Activated naive CD8-positive, alpha-beta T cell treated with anti-CD3 and anti-CD28 coated beads, Interleukin-2, amount 10 ng/mL, durations not matched to agents 7 days and 5 days (primary cell): ENCODE data around the gene CNR2. TPM values are rescaled to one million over a fixed set of nuclear protein-coding genes. Genes with fewer than 3 reads are reported as not detected.
A peak's percentile ranks its signal among the peaks of the same experiment; 100 is the strongest.
"Not testable (repeated sequence)": the region's sequence is repeated elsewhere in the genome, so short reads cannot be mapped to it uniquely, and the experiment has no call there.

Experiments used
- ATAC-seq: fragments of 150-1000 bp; cut with Tn5 transposase; one replicate; pipeline ENCODE4 v1.10.0; 2021; ENCODE audit warnings: low read depth, moderate library complexity
- POLR2A ChIA-PET: fragments of 350-600 bp; sonication (Branson Sonifier 250); formaldehyde crosslinking; loops from one replicate; lab custom pipeline; 2021; ENCODE audit warnings: antibody characterized with exemption; lab: Charles Lee
- DNase-seq: peaks from one replicate; pipeline ENCODE4 v3.0.0; 2021
- H3K27ac Mint-ChIP-seq: one replicate; pipeline ENCODE4 v1.8.0; 2022; ENCODE audit warnings: mild to moderate bottlenecking, mixed read lengths
- H3K27me3 Mint-ChIP-seq: one replicate; pipeline ENCODE4 v1.8.0; 2022; ENCODE audit warnings: mild to moderate bottlenecking, moderate library complexity, mixed read lengths
- H3K36me3 Mint-ChIP-seq: one replicate; pipeline ENCODE4 v1.8.0; 2021; ENCODE audit warnings: mild to moderate bottlenecking, mixed read lengths
- H3K4me1 Mint-ChIP-seq: one replicate; pipeline ENCODE4 v1.8.0; 2021; ENCODE audit warnings: mixed read lengths
- H3K4me3 Mint-ChIP-seq: one replicate; pipeline ENCODE4 v1.8.0; 2022; ENCODE audit warnings: mild to moderate bottlenecking, moderate library complexity, mixed read lengths
- H3K9me3 Mint-ChIP-seq: one replicate; pipeline ENCODE4 v1.8.0; 2021; ENCODE audit warnings: mixed read lengths
- microRNA-seq: library from miRNA; unstranded; fragments of <30 nt; microRNA quantifications from one replicate; pipeline ENCODE4 v1.2.0, GENCODE V29; 2022
- total RNA-seq, 2 experiments: library from RNA; stranded (reverse); gene quantifications; one replicate each; pipeline ENCODE4 v1.2.3, GENCODE V29; 2021

The CNR2 gene
- total RNA-seq, 2 experiments from 2014 or later = 2.0 TPM

DNA sequence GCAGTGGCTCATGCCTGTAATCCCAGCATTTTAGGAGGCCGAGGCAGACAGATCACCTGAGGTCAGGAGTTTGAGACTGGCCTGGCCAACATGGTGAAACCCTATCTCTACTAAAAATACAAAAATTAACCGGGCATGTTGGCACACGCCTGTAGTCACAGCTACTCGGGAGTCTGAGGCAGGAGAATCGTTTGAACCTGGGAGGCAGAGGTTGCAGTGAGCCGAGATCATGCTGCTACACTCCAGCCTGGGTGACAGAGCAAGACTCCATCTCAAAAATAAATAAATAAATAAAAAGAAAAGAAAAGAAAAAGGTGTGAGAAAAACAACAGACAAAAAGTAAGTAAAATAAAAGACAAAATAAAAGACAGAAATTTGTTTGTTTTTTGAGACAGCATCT lies 79.0 kb downstream of the CNR2 start:
- H3K27me3 Mint-ChIP-seq, DNase-seq, H3K4me3 Mint-ChIP-seq, H3K36me3 Mint-ChIP-seq, H3K9me3 Mint-ChIP-seq, ATAC-seq, H3K4me1 Mint-ChIP-seq, POLR2A ChIA-PET, H3K27ac Mint-ChIP-seq: not testable (repeated sequence)

DNA sequence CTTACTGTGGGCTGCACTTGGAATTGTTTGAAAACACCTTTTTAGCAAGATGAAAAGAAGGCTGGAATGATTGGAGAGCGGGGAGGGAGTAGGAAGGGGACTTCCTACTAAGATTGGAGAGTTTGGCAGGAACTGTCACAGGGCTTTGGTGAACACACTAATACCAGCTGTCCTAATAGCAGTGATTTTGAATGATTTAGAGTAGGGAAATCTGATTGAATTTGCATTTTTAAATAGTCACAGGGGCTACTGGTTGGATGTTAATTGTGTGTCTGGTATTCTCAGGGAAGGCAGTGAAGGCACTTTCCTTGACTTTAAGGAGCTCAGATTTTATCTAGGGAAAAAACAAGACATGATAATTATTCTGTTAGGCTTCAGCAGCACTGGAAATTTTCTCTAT lies 85.4 kb downstream of the CNR2 start:
- no peaks in the 10 kb centered on the region for H3K9me3 Mint-ChIP-seq
- no peak for DNase-seq
- H3K36me3 Mint-ChIP-seq = peaks cover 1% of the 10 kb centered on the region
- H3K27ac Mint-ChIP-seq = no peak overlapping the region
- H3K4me1 Mint-ChIP-seq = peaks cover 11% of the 10 kb centered on the region
- H3K27me3 Mint-ChIP-seq = no peaks in the 10 kb centered on the region
- H3K4me3 Mint-ChIP-seq = no peak overlapping the region
- no peak for ATAC-seq
- POLR2A ChIA-PET = interaction anchor here (0.6 kb wide), 1 partner anchor 15 kb away, joined by 3 read pairs; no protein-coding TSS in a partner anchor

DNA sequence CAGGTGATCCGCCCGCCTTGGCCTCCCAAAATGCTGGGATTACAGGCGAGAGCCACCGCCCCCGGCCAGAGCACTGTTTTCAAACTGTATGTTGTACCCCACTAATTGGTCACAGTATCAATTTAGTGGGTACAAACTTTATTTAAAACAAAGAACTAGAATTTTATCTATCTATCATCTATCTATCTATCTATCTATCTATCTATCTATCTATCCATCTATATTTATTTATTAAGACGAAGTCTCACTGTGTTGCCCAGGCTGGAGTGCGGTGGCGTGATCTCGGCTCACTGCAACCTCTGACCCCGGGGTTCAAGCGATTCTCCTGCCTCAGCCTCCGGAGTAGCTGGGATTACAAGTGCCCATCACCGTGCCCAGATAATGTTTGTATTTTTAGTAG lies 86.6 kb downstream of the CNR2 start:
- H3K9me3 Mint-ChIP-seq, DNase-seq, H3K36me3 Mint-ChIP-seq, H3K27me3 Mint-ChIP-seq, H3K27ac Mint-ChIP-seq, POLR2A ChIA-PET, H3K4me3 Mint-ChIP-seq, ATAC-seq: not testable (repeated sequence)
- H3K4me1 Mint-ChIP-seq = peaks cover 14% of the 10 kb centered on the region

DNA sequence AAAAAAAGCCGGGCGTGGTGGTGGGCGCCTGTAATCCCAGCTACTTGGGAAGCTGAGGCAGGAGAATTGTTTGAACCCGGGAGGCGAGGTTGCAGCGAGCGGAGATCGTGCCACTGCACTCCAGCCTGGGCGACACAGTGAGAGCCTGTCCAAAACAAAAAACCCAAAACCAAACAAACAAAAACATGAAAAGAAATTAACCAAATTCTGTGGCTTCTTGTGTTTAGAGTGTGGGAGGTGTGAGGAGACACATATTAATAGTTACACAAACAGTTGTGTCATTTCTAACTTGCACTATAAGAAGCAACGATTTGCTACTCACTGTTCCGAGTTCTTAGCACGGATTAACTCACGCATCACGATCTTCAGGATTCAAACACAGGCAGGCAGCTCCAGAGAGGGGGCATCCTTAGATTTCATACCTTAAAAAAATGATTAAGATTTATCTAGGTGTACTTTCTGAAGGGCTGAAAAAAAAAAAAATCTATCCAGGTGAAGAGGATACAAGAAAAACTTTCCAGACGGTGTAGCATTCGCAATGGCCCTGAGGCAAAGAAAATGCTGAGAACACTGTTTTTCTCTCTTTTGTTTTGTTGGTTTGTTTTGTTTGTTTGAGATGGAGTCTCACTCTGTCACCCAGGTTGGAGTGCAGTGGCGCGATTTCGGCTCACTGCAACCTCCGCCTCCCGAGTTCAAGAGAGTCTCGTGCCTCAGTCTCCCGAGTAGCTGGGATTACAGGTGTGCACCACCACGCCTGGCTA lies 87.2 kb downstream of the CNR2 start:
- ATAC-seq = no peak
- peak overlapping the region; percentile 88 for H3K4me3 Mint-ChIP-seq
- no peak for DNase-seq
- POLR2A ChIA-PET = interaction anchor here (0.6 to 2.4 kb wide), 19 partner anchors 9 to 1740 kb away, joined by 3 to 13 read pairs (median 4); partner anchors contain the start of genes GALE, PITHD1, PNRC2 and RPL11
- peaks cover 14% of the 10 kb centered on the region for H3K4me1 Mint-ChIP-seq
- H3K27ac Mint-ChIP-seq = peak overlapping the region; percentile 85
- peaks cover 1% of the 10 kb centered on the region for H3K36me3 Mint-ChIP-seq
- no peaks in the 10 kb centered on the region for H3K9me3 Mint-ChIP-seq
- no peaks in the 10 kb centered on the region for H3K27me3 Mint-ChIP-seq

DNA sequence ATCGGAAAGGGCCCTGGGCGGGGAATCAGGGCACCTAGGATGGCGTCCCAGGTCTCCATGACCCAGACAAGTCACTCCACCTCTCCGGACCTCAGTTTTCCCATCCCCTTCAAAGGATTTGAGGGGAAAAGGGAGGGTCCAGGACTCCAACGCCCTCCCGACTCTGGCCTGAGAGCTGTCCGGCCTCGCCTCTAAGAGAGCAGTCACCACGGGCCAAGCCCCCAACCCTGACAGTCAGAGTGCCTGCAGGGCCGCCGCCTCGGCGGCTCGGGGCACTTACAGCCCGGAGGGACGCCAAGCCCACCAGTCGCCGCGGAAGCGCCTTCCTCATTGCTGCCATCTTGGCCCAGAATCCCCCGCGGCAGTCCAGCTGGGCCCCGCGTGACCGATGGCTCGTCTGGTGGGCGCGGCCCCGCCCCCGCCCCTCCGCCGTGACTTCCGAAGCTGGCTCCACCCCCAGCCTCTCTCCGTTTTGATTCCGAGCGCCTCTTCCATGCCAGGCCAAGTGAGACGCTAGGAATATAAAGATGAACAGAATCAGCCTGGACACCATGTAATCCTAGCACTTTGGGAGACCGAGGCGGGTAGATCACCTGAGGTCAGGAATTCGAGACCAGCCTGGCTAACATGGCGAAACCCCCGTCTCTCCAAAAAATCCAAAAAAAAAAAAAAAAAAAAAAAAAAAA lies 87.9 kb downstream of the CNR2 start, which contains the start of gene HMGCL:
TSS of gene HMGCL (minus strand) at position 354 of the 686 bp plus-strand sequence. CDS start at position 340, 14 bp downstream.
- H3K27ac Mint-ChIP-seq = peak within 1 kb of the TSS; percentile 85
- H3K27me3 Mint-ChIP-seq = no peaks in the 10 kb centered on the region
- peak within 1 kb of the TSS; percentile 88 for H3K4me3 Mint-ChIP-seq
- ATAC-seq (peak; percentile 98), DNase-seq (peak; percentile 90)
- POLR2A ChIA-PET = interaction anchor here (0.6 to 2.4 kb wide), 21 partner anchors 9 to 1739 kb away, joined by 3 to 13 read pairs (median 4); partner anchors contain the start of genes GALE, PITHD1, PNRC2 and RPL11
- H3K36me3 Mint-ChIP-seq = peaks cover 4% of the 10 kb centered on the region
- peaks cover 14% of the 10 kb centered on the region for H3K4me1 Mint-ChIP-seq
- H3K9me3 Mint-ChIP-seq = no peaks in the 10 kb centered on the region

DNA sequence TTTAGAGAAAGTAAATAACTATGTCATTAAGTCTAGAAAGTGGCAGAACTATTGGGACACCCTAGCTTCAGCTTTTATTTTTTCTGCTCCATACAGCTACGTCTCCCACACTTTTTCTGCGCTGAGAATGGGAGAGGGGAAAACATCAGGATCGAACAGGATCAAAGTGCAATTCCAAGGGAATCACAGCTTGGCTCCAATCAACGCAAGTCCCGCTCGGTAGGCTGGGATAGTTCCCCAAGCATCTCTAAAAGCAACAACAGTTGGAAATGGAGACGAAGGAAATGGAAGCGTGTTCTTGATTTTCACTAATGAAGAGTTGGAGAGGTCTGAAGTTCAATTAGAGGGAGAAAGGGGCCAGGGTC lies 88.5 kb downstream of the CNR2 start:
- Mint-ChIP-seq H3K27ac (peak overlapping the region; percentile 85), H3K4me3 (peak overlapping the region; percentile 88), H3K4me1 (peaks cover 14% of the 10 kb centered on the region), H3K27me3 (no peaks in the 10 kb centered on the region), H3K9me3 (no peaks in the 10 kb centered on the region), H3K36me3 (peaks cover 5% of the 10 kb centered on the region)
- ATAC-seq = no peak
- POLR2A ChIA-PET = interaction anchor here (0.9 to 2.4 kb wide), 12 partner anchors 9 to 226 kb away, joined by 3 to 13 read pairs (median 5); partner anchors contain the start of genes GALE, PITHD1, PNRC2 and SRSF10
- no peak for DNase-seq

DNA sequence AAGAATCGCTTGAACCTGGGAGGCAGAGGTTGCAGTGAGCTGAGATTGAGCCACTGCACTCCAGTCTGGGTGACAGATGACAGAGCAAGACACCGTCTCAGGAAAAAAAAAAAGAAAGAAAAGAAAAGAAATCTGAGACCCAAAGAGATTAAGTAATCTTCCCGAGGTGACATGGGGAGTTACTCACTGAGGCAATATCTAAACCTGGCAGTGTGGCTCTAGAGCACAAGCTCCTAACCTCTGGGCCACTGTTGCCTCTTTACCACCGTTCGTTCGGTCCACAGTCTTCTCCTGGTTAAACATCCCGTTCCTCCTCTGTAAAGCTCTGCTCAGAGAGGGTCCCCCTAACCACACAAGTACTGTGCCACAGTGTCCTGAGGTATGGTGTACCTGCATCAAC lies 89.4 kb downstream of the CNR2 start:
- peaks cover 14% of the 10 kb centered on the region for H3K4me1 Mint-ChIP-seq
- H3K27ac Mint-ChIP-seq = no peak overlapping the region
- H3K4me3 Mint-ChIP-seq = peak overlapping the region; percentile 88
- no peak for ATAC-seq
- H3K9me3 Mint-ChIP-seq = no peaks in the 10 kb centered on the region
- POLR2A ChIA-PET = interaction anchor here (0.6 to 2.4 kb wide), 6 partner anchors 23 to 1214 kb away, joined by 3 to 12 read pairs (median 3); partner anchors contain the start of gene GALE
- no peak for DNase-seq
- peaks cover 5% of the 10 kb centered on the region for H3K36me3 Mint-ChIP-seq
- H3K27me3 Mint-ChIP-seq = no peaks in the 10 kb centered on the region

Small RNA genes within 50 kb of the gene (microRNA-seq; reads per million reads assigned to microRNA genes)
- gene MIR378F = not detected

Other genes with a start within 250 kb of the CNR2 start
- 1,000 to 10,000 TPM; 1,289 to 1,405 TPM for gene RPL11, start 221.6 kb downstream of the CNR2 start, total RNA-seq
- 10 to 100 TPM; 27.0 to 27.7 TPM for gene ELOA, start 169.9 kb downstream of the CNR2 start, total RNA-seq
- gene PITHD1, start 134.9 kb downstream of the CNR2 start, total RNA-seq = 10 to 100 TPM; 64.0 to 64.5 TPM
- gene LYPLA2, start 122.2 kb downstream of the CNR2 start, total RNA-seq = 10 to 100 TPM; 67.0 to 82.5 TPM
- gene GALE, start 112.6 kb downstream of the CNR2 start, total RNA-seq = 10 to 100 TPM; 18.6 to 19.4 TPM
- 10 to 100 TPM; 35.4 to 37.2 TPM for gene HMGCL, start 87.9 kb downstream of the CNR2 start, total RNA-seq
- 10 to 100 TPM; 17.2 to 19.6 TPM for gene FUCA1, start 45.1 kb downstream of the CNR2 start, total RNA-seq
- 100 to 1,000 TPM; 188 to 200 TPM for gene PNRC2, start 46.5 kb upstream of the CNR2 start, total RNA-seq
- 100 to 1,000 TPM; 202 to 223 TPM for gene SRSF10, start 67.0 kb upstream of the CNR2 start, total RNA-seq
- not detected for gene MYOM3, start 198.8 kb upstream of the CNR2 start, total RNA-seq
- under 1 TPM in 1 of 2 experiments, not detected in 1; 0.11 TPM for gene IL22RA1, start 229.8 kb upstream of the CNR2 start, total RNA-seq